Smooth muscle cell (in vitro differentiated cells): ENCODE measurements around the gene PRKN. TPM values are rescaled to one million over a fixed set of nuclear protein-coding genes. Genes with fewer than 3 reads are reported as not detected.

ENCODE experiments used
- DNase-seq: peaks from one replicate; lab custom pipeline; 2025; ENCODE audit not compliant: unreplicated experiment; lab: John Stamatoyannopoulos, UW
- H2AFZ ChIP-seq: fragments of 200-600 bp; sonication (generic); 2 replicates; pipeline ENCODE4 v1.6.0; 2016; ENCODE audit warnings: antibody characterized with exemption, low read depth, mild to moderate bottlenecking
- H3F3A ChIP-seq: fragments of 200-600 bp; sonication (generic); 2 replicates; pipeline ENCODE4 v1.6.0; 2017; ENCODE audit warnings: antibody characterized with exemption, low read depth
- H3K27ac ChIP-seq: fragments of 200-600 bp; sonication (generic); 2 replicates; pipeline ENCODE4 v1.5.1; 2016; ENCODE audit warnings: low read depth, mild to moderate bottlenecking
- H3K27me3 ChIP-seq: fragments of 200-600 bp; sonication (generic); 2 replicates; pipeline ENCODE4 v1.6.1; 2016; ENCODE audit warnings: low read depth, mild to moderate bottlenecking
- H3K36me3 ChIP-seq: fragments of 200-600 bp; sonication (generic); 2 replicates; pipeline ENCODE4 v1.5.1; 2016; ENCODE audit warnings: low read depth
- H3K4me1 ChIP-seq: fragments of 200-600 bp; sonication (generic); 2 replicates; pipeline ENCODE4 v1.5.1; 2016; ENCODE audit warnings: low read depth
- H3K4me2 ChIP-seq: fragments of 200-600 bp; sonication (generic); 2 replicates; pipeline ENCODE4 v1.6.0; 2016; ENCODE audit warnings: mild to moderate bottlenecking
- H3K4me3 ChIP-seq: fragments of 200-600 bp; sonication (generic); 2 replicates; pipeline ENCODE4 v1.5.1; 2016; ENCODE audit warnings: mild to moderate bottlenecking
- H3K79me2 ChIP-seq: fragments of 200-600 bp; sonication (generic); 2 replicates; pipeline ENCODE4 v1.6.0; 2016; ENCODE audit warnings: low read depth, mild to moderate bottlenecking
- H3K9ac ChIP-seq: fragments of 200-600 bp; sonication (generic); 2 replicates; pipeline ENCODE4 v1.6.0; 2016; ENCODE audit warnings: low read depth
- H3K9me3 ChIP-seq: fragments of 200-600 bp; sonication (generic); replicated peaks from 2 replicates; pipeline ENCODE4 v1.5.1; 2016; ENCODE audit warnings: low read depth
- H4K20me1 ChIP-seq: fragments of 200-600 bp; sonication (generic); 2 replicates; pipeline ENCODE4 v1.6.0; 2016; ENCODE audit warnings: low read depth
- WGBS: methylation state at CpG from one replicate; pipeline ENCODE4 v1.1.7; 2016; ENCODE audit warnings: low lambda C conversion rate; 5-methylcytosine and 5-hydroxymethylcytosine counted together
- polyA plus RNA-seq: library from polyadenylated mRNA; unstranded; fragments of >200 nt; fragmentation: Nextera tagmentation; extraction: Ambion mirVana; gene quantifications from 2 replicates; pipeline ENCODE4 v1.2.1, GENCODE V29; 2016
- total RNA-seq: library from RNA; depleted of rRNA; stranded (reverse); fragments of >200 nt; gene quantifications from 2 replicates; pipeline ENCODE4 v1.2.3, GENCODE V29; 2014
- TF ChIP-seq, protein P1 (sequence below): fragments of 200-600 bp; sonication (generic); IDR thresholded peaks from 2 replicates; pipeline ENCODE4 v1.5.1; 2017; ENCODE audit warnings: borderline replicate concordance, mild to moderate bottlenecking, antibody characterized with exemption; ENCODE audit not compliant: insufficient read depth, poor library complexity, severe bottlenecking

PRKN gene
- total and polyA plus RNA-seq, 2 experiments from 2014 or later, result 0.81 to 5.1 TPM

DNA sequence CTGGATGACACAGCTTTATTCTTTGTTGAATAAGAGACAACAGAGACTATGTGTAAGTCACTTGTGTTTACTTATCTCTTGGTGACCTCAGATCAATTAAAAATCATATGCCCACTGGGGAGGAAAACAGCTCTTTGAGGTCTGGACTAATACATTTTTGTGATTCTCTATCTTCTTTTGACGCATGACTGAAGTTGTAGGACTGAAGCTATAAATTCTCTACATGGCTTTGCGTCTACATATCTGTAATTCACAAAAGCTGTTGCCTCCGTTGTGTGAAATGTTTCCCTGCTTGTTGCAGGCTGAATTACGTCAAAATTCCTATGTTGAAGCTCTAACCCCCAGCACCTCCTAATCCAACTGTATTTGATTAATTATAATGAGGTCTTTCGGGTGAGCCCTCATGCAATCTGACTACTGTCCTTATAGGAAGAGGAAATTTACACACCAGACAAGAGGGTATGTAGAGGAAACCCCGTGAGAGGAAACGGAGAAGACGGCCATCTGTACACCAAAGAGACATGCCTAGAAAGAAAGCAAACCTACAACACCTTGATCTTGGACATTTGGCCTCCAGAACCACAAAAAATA lies 481.6 kb downstream of the PRKN start:
- H3K79me2 ChIP-seq, result no peaks in the 10 kb centered on the region
- no peaks in the 10 kb centered on the region for H3K36me3 ChIP-seq
- no peak overlapping the region for H3K4me2 ChIP-seq
- no peak overlapping the region for H3K4me3 ChIP-seq
- no peak for DNase-seq
- no peaks in the 10 kb centered on the region for H3K9me3 ChIP-seq
- whole genome bisulfite sequencing, result 84% methylated on average over 8 of the region's 8 CpGs
- no peak overlapping the region for H2AFZ ChIP-seq
- no peak overlapping the region for H3K9ac ChIP-seq
- H3K4me1 ChIP-seq, result no peaks in the 10 kb centered on the region
- no peaks in the 10 kb centered on the region for H3F3A ChIP-seq
- no peaks in the 10 kb centered on the region for H3K27me3 ChIP-seq
- no peaks in the 10 kb centered on the region for H4K20me1 ChIP-seq
- TF ChIP-seq, protein P1, sequence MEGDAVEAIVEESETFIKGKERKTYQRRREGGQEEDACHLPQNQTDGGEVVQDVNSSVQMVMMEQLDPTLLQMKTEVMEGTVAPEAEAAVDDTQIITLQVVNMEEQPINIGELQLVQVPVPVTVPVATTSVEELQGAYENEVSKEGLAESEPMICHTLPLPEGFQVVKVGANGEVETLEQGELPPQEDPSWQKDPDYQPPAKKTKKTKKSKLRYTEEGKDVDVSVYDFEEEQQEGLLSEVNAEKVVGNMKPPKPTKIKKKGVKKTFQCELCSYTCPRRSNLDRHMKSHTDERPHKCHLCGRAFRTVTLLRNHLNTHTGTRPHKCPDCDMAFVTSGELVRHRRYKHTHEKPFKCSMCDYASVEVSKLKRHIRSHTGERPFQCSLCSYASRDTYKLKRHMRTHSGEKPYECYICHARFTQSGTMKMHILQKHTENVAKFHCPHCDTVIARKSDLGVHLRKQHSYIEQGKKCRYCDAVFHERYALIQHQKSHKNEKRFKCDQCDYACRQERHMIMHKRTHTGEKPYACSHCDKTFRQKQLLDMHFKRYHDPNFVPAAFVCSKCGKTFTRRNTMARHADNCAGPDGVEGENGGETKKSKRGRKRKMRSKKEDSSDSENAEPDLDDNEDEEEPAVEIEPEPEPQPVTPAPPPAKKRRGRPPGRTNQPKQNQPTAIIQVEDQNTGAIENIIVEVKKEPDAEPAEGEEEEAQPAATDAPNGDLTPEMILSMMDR, result no peak
- H3K27ac ChIP-seq, result no peak overlapping the region

DNA sequence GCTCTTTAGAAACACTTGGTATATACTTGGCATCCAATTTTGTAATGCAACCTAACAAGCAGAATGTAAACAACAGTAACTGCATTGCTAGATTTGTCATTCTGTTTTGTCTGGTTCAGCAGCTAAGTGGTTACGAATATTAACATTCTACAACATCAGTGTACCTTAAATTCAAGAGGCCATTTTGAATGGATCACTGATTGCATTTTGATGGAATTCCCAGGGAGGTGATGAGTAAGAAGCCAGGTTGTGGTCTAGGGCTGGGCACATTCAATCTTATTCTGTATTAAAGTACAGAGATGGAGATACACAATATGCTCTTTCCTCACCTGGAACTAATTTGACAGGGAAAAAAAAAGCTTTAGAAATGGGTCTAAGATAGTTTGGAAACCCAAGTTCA lies 483.5 kb downstream of the PRKN start:
- Histone ChIP-seq H3K27me3 (no peaks in the 10 kb centered on the region), H3K9me3 (no peaks in the 10 kb centered on the region), H3F3A (no peaks in the 10 kb centered on the region), H3K9ac (no peak overlapping the region), H3K79me2 (no peaks in the 10 kb centered on the region), H3K27ac (no peak overlapping the region), H3K4me2 (no peak overlapping the region), H3K4me3 (no peak overlapping the region), H3K36me3 (no peaks in the 10 kb centered on the region), H3K4me1 (no peaks in the 10 kb centered on the region), H2AFZ (no peak overlapping the region), H4K20me1 (no peaks in the 10 kb centered on the region)
- no peak for DNase-seq
- 94% methylated on average over 1 of the region's 1 CpG for WGBS
- TF ChIP-seq, protein P1, result no peak

DNA sequence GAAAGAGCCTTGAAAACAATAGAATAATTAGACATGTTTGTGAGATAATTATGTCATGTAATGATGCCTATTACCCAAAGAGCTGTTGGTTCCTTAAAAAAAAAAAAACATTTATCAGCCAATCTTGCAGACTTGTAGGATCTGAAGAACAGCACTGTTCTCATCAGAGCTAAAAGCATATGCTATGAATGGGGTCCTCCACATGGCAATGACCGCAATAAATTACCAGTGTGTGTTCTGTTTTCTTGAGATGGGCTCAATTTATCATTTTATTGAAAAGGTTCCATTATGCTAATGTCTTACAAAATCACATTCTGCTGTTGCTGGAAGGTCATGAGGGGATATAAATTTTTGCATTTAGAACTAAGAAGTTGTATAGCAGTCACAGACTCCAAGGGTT lies 484.7 kb downstream of the PRKN start:
- Histone ChIP-seq H3K4me2 (no peak overlapping the region), H3K79me2 (no peaks in the 10 kb centered on the region), H3F3A (no peaks in the 10 kb centered on the region), H3K9ac (no peak overlapping the region), H3K36me3 (no peaks in the 10 kb centered on the region), H3K27me3 (no peaks in the 10 kb centered on the region), H3K27ac (no peak overlapping the region), H3K4me3 (no peak overlapping the region), H3K9me3 (no peaks in the 10 kb centered on the region), H3K4me1 (no peaks in the 10 kb centered on the region), H2AFZ (no peak overlapping the region), H4K20me1 (no peaks in the 10 kb centered on the region)
- 89% methylated on average over 1 of the region's 1 CpG for WGBS
- TF ChIP-seq, protein P1, result no peak
- DNase-seq, result no peak

DNA sequence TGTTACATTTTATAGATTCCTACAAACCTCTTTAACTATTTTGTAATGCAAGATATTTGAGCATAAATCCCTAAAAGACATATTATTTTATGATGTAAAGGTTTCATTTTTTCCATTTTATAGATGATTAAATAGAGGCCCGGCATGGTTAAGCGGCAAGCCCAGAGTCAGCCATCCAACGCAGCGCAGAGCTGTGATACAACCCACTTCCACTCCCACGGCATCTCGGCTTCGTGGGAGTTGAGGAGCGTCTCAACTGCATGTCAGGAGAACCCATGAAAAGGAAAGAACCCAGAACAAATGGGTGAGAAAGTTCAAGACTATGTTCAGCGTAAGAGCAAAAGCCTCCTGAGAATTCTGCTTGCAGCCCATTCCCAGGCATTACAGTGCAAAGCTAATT lies 488.2 kb downstream of the PRKN start:
- H3K4me3 ChIP-seq, result no peak overlapping the region
- 95% methylated on average over 9 of the region's 9 CpGs for WGBS
- no peaks in the 10 kb centered on the region for H3K9me3 ChIP-seq
- no peaks in the 10 kb centered on the region for H4K20me1 ChIP-seq
- no peaks in the 10 kb centered on the region for H3F3A ChIP-seq
- no peaks in the 10 kb centered on the region for H3K79me2 ChIP-seq
- H3K27me3 ChIP-seq, result no peaks in the 10 kb centered on the region
- H3K27ac ChIP-seq, result no peak overlapping the region
- no peak overlapping the region for H3K4me2 ChIP-seq
- no peaks in the 10 kb centered on the region for H3K36me3 ChIP-seq
- no peaks in the 10 kb centered on the region for H3K4me1 ChIP-seq
- TF ChIP-seq, protein P1, result no peak
- H2AFZ ChIP-seq, result no peak overlapping the region
- no peak for DNase-seq
- H3K9ac ChIP-seq, result no peak overlapping the region
